NCI-H1930 (cell line): ENCODE data around the gene TELO2.

Experiments used
- DNase-seq, 2 experiments: peaks; one replicate each; lab custom pipeline; 2025; lab: John Stamatoyannopoulos, UW

Gene TELO2

DNA sequence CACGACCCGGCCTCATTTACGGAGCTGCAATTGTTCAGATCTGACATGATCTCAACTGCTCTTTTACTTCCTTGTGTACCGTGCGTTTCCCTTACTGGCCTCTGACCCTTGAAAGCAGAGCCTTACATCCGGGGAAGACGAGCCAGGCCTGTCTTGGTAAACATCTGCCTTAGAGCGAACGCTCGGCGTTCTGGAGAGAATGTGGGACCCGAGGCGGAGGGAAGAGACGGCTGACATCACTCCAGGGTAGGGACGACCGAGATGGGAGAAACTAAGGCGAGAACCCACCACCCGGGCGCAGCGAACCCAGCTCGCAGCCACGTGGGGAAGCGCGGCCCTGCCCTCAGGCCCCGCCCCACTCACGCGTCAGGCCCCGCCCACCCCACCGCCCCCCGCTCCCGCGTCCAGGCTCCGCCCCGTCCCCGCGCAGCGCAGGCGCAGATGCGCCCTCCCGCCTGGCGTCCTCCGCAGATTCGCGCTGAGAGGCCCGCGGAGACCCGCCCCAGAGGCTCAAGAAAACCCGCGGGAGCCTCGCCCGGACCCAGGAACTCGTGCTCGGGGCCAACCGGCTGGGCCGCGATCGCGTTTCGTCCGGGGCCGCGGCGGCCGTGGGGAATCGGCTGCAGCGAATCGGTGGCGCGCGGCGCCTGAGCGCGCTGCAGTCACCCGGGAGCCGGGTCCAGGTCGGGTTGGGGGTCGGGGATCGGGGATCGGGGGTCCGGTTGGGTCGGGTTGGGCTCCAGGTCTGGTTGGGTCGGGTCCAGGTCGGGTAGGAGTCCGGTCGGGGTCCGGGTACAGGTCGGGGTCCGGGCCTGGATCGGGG lies at the start of gene TELO2:
TELO2 (plus strand) TSS at position 438 of the 823 bp plus-strand sequence. CDS start 922 bp downstream, outside the sequence.
- DNase-seq: peak; percentile 68 to 82

DNA sequence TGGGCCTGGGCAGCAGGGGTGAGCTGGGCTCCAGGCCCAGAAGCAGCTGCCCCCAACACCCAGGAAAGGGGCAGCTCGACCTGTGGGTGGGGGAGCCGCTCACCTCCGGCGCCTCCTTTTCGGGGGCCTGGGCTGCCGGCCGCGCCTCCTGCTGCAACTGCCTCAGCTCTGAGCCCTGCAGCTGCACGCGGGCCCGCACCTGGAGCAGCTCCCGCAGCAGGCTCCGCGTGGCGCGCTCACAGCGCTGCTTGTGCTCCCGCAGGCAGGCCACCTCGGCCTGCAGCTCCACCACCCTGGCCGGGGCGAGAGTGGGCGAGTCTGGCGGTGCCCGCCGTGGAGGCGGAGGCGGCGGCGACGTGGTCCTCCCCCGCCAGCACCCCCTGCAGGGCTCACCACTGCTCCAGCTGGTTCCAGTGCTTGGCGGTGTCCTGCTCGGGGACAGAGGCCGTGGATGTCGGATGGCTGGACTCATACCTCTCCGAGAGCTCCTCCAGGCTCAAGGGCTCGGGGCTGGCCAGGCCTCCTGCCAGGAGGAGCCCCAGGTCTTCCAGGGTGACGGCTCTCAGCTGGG lies 49.7 kb upstream of the TELO2 start:
- DNase-seq: no peak

DNA sequence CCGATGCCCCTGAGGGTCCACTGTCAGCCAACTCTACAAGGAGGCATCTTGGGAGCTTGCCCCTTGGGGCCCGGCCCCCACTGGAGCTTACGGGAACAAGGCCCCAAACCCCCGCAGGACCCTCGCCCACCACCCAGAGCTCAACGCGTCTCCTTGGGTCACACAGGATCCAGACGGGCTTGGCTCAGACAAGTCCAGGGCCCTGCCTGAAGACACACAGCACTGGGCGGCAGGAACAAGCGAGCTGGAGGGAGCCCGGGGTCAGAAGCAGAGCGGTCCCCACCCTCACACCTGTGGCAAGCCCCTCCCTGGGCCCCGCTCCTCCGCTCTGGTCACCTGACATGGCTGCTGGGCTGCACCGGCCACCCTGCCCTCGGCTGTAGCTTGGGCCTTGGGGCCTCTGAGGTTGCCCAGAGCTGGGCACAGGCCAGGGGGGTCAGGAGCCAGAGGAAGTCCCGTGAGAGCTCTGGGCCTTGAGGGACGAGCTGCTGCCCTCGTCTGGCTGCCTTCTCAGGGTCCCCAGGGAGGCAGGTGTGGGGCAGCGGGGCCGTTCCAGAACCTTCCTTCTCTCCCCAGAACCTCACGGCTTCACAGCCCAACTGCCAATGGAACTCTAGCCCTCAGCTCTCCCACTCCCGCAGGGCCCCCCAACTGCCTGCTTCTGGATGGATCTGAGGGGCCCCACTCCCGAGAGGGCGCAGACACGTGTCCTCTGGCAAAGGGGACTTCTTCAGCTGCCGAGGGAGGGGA lies 49.0 kb upstream of the TELO2 start, which contains the start of gene CCDC154:
CCDC154 (minus strand) TSS at position 577 of the 750 bp plus-strand sequence; CDS start at position 343, 234 bp downstream.
- no peak for DNase-seq

DNA sequence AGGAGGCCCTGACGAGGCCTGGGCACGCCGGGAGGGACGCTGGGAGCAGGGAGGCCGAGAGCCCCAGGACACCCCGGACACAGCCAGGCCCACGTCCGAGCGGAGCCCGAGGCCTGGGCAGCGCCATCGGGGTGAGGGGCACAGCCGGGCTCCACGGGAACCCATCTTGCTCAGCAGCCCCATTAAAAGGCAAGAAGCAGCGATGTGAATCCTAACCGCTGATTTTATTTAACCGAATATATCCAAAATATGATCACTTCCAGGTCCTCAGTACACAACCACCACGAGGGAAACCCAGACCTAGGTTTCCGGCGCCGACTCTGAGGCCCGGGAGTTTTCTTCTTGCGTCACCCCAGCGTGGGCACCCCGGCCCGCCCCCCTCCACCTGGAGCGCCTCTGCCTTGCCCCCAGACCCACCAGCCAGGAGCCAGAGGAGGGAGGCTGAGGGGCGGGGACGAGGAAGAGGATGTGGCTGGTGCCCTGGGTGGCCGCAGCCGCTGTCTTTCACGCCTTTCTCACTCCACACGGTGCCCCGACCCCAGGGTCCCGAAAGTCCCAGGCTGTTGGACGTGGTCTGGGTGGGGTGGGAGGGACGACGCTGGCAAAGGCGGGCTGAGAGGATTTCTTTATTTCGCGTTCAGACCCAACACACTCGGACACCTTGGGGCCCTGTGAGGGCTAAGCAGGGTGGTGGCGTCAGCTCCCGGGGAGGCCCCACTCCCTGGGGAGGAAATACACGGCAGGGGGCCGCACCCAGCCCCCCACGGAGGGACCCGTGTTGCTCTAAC lies 48.2 kb upstream of the TELO2 start:
- no peak for DNase-seq

DNA sequence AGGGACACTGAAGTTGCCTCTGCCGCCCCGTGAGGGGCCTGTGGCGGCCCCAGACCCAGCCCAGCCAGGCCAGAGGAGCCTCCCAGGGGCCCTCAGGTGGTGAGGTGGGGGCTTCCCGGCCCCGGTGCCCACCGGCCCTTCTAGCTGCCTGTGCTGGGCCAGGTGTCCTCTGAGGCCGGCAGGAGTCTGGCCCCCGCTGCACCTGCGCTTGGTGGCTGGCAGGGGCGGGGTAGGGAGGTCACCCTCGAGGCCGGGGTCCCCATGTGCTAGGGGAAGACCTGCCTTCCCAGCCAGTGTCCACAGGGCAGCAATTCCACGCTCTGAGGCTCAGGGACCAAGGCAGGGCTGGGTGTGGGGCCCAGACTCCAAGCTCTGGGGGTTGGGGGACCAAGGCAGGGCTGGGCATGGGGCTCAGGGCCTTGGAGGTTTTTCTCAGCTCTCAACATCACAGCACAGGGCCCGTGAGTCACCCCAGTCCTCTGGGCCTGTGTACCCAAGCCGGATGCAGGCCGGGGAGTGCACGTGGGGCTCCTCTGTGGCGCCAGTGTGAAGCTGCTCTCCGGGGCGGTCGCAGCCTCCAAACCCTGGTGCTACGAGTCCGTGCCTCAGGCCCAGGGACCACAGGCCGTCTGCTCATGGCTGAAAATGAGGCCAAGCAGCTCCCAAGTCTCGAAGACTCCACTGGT lies 47.5 kb upstream of the TELO2 start:
- no peak for DNase-seq

- DNase-seq: no peak
Measured at GRCh38 chr16:1446296-1447080, 46.7 kb upstream of the TELO2 start.

- DNase-seq: no peak
Measured at GRCh38 chr16:1447965-1448364, 45.2 kb upstream of the TELO2 start.

GRCh38 chr16:1448536-1449116 lies 44.5 kb upstream of the TELO2 start:
- DNase-seq: no peak

DNA sequence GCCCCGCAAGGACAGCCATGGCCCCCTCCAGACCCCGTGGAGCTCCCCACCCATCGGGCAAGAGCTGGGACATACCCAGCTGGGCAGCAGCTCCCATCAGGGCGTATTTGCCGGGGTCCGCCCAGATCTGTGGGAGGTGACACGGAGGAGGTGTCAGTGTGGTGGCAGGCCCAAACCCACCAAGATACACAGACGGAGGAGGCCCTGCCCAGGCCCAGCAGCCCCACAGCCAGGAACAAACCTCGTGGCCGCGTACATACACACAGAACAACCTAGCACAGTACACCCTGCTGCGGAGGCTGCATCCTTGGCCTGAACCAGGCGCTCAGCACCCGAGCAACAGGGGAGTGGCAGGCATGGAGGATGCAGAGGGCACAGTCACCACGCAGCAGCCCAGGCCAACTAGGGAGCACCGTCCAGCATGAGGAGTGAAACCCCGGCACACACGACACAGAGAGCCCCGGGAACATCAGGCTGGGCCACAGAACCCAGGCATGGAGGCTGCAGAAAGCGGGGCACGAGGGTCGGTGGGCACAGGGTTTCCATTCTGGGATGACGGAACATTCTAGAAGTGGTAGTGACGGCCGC lies 43.9 kb upstream of the TELO2 start:
- DNase-seq: no peak

DNA sequence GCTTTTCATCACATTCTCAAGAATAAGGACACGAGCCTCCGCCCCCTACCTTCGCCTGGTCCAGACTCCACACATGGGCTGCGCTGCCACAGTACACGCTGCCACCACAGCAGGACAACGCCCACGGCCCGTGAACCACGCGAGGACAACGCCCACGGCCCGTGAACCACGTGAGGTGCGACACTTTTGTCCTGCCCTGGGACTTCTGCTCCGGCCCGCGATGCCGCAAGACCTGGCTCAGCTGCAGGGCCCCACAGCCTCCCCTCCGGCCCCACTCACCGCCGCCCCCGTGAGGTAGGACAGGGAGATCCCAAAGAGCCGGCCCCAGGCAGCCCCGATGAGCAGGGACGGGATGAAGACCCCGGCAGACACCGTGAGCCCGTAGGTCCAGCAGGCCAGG lies 42.9 kb upstream of the TELO2 start:
- DNase-seq: no peak

GRCh38 chr16:1450841-1451240 lies 42.3 kb upstream of the TELO2 start:
- no peak for DNase-seq

DNA sequence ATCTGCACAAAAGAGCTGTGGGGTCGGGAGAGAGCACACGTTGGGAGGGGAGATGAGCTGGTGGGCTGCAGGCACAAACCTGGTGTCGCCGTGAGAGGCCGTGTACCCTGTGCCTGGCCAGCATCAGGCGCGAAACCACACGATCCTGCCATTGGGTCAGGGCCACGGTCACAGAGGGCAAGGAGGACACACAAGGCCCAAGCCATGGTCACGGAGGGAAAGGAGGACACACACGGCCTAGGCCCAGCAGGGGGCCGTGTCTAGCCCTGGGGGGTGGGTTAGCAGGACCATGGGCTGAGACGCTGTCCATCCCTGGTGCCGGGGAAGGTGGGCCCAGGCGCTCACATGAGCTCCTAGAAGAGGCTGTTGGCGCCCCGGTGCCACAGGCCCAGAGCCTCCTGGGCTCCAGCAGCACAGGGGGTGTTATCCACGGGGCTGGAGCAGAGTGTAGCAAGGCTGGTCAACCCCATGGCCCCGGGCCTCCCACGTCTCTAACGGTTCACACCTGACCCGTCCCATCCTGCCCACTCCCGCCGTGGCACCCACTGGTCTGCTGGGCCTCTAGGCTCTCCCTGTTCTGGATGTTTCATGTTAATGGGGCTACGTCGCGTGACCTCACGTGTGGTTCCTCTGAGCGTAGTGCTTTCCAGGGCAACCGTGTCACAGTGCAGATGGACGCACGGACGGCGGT lies 41.3 kb upstream of the TELO2 start:
- no peak for DNase-seq

- no peak for DNase-seq
Measured at GRCh38 chr16:1452530-1452929, 40.6 kb upstream of the TELO2 start.

- DNase-seq: no peak
Measured at GRCh38 chr16:1453316-1453715, 39.8 kb upstream of the TELO2 start.

DNA sequence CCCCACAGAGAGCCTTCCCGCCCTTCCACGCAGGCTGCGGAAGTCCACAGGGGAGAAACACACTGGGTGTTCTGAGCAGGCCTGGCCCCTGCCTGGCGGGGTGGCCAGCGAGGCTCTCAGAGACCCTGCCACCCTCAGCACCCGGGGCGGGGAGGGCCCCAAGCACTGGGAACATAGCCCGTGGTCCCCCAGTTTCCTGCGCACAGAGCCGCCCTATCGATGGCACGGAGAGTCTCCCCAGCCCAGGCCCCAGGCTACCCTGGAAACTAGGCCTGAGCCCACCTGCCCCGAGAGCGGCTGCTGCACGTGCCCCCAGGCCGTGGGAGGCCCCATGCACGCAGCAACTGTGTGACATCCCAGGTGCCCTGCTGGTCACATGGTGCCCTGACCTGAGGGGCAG lies 38.6 kb upstream of the TELO2 start:
- no peak for DNase-seq

GRCh38 chr16:1455190-1456171 lies 37.7 kb upstream of the TELO2 start:
- no peak for DNase-seq

- no peak for DNase-seq
Measured at GRCh38 chr16:1456951-1457350, 36.2 kb upstream of the TELO2 start.
